ENCODE measurements around the gene OGFOD3.

DNA sequence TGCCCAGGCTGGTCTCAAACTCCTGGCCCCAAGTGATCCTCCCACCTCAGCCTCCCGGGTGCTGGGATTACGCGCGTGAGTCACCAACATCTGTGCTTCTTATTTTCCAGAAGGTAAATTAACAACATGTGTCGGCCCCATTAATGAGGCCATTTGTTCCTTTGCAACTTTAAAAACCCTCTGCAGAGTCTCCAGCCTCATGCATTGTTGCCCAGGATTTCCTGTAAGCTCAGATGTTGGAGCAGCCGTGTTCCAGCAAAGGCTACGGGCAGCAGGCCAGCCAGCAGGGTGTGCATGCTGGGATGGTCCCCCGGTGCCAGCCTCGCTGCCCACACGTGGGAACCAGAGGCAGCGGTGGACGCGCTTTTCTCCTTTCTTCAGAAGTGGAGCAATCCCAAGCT lies 19.3 kb downstream of the OGFOD3 start:
- TF ChIP-seq ZNF384 (IDR thresholded peaks at IDR 0.05), result no peak
- no peak for TF ChIP-seq BHLHE40 (IDR thresholded peaks at IDR 0.05; ENCODE audit: borderline replicate concordance)
- TF ChIP-seq TARDBP (IDR thresholded peaks at IDR 0.05), result no peak
- no peak for TF ChIP-seq FOXK2 (IDR thresholded peaks at IDR 0.05)
- TF ChIP-seq SUZ12 (IDR thresholded peaks at IDR 0.05), result no peak
- no peak for TF ChIP-seq FOXM1 (IDR thresholded peaks at IDR 0.05; ENCODE audit: borderline replicate concordance)
- TF ChIP-seq L3MBTL2 (conservative IDR thresholded peaks at IDR 0.05), result no peak
- no peak for TF ChIP-seq ARNT (IDR thresholded peaks at IDR 0.05)
- no peak for TF ChIP-seq FOXA1 (IDR thresholded peaks at IDR 0.05)
